Hepatocyte (in vitro differentiated cells): ENCODE data around the gene PLA2G5. TPM values are rescaled to one million over a fixed set of nuclear protein-coding genes. Genes with fewer than 3 reads are reported as not detected.

Experiments used
- DNase-seq: peaks from one replicate; pipeline ENCODE4 v3.0.0-alpha.2; 2016; ENCODE audit warnings: low spot score
- H2AFZ ChIP-seq: fragments of 200-600 bp; sonication (generic); 2 replicates; pipeline ENCODE4 v1.6.0; 2016; ENCODE audit warnings: antibody characterized with exemption, mild to moderate bottlenecking
- H3K27ac ChIP-seq: fragments of 200-600 bp; sonication (generic); 2 replicates; pipeline ENCODE4 v1.5.1; 2016; ENCODE audit warnings: mild to moderate bottlenecking
- H3K27me3 ChIP-seq: fragments of 200-600 bp; sonication (generic); 2 replicates; pipeline ENCODE4 v1.6.1; 2016
- H3K36me3 ChIP-seq: fragments of 200-600 bp; sonication (generic); replicated peaks from 2 replicates; pipeline ENCODE4 v1.5.1; 2016; ENCODE audit warnings: low read depth; ENCODE audit not compliant: insufficient read depth
- H3K4me1 ChIP-seq: fragments of 200-600 bp; sonication (generic); 2 replicates; pipeline ENCODE4 v1.5.1; 2016; ENCODE audit warnings: mild to moderate bottlenecking, moderate library complexity; ENCODE audit not compliant: insufficient read depth
- H3K4me2 ChIP-seq: fragments of 200-600 bp; sonication (generic); 2 replicates; pipeline ENCODE4 v1.6.0; 2016
- H3K4me3 ChIP-seq: fragments of 200-600 bp; sonication (generic); 2 replicates; pipeline ENCODE4 v1.5.1; 2016; ENCODE audit warnings: mild to moderate bottlenecking
- H3K79me2 ChIP-seq: fragments of 200-600 bp; sonication (generic); 2 replicates; pipeline ENCODE4 v1.6.0; 2017; ENCODE audit warnings: mild to moderate bottlenecking
- H3K9me2 ChIP-seq: fragments of 200-600 bp; sonication (generic); replicated peaks from 2 replicates; pipeline ENCODE4 v1.6.0; 2017; ENCODE audit warnings: mild to moderate bottlenecking; ENCODE audit not compliant: insufficient read depth
- H3K9me3 ChIP-seq: fragments of 200-600 bp; sonication (generic); 2 replicates; pipeline ENCODE4 v1.5.1; 2016; ENCODE audit warnings: low read depth, mild to moderate bottlenecking
- H4K20me1 ChIP-seq: fragments of 200-600 bp; sonication (generic); 2 replicates; pipeline ENCODE4 v1.6.0; 2016; ENCODE audit warnings: mild to moderate bottlenecking; ENCODE audit not compliant: insufficient read depth, poor library complexity, severe bottlenecking
- CTCF ChIP-seq: fragments of 200-600 bp; sonication (generic); IDR thresholded peaks from 2 replicates; pipeline ENCODE4 v1.5.1; 2016; ENCODE audit warnings: antibody characterized with exemption, mild to moderate bottlenecking; ENCODE audit not compliant: poor library complexity
- EZH2 ChIP-seq: fragments of 200-600 bp; sonication (generic); IDR thresholded peaks from 2 replicates; pipeline ENCODE4 v1.6.1; 2016; ENCODE audit warnings: antibody characterized with exemption, mild to moderate bottlenecking, borderline replicate concordance
- EZH2phosphoT487 ChIP-seq: fragments of 200-600 bp; sonication (generic); IDR thresholded peaks from one replicate; pipeline ENCODE4 v1.6.1; 2018; ENCODE audit warnings: antibody characterized with exemption, mild to moderate bottlenecking, low read depth, moderate library complexity; ENCODE audit not compliant: unreplicated experiment, severe bottlenecking
- WGBS: methylation state at CpG from one replicate; pipeline ENCODE4 v1.1.6; 2016; ENCODE audit warnings: low lambda C conversion rate; ENCODE audit errors: missing lambda C conversion rate; 5-methylcytosine and 5-hydroxymethylcytosine counted together
- polyA plus RNA-seq: library from polyadenylated mRNA; unstranded; fragments of >200 nt; fragmentation: Nextera tagmentation; extraction: Ambion mirVana; gene quantifications from 2 replicates; pipeline ENCODE4 v1.2.1, GENCODE V29; 2016
- total RNA-seq: library from RNA; depleted of rRNA; stranded (reverse); fragments of >200 nt; gene quantifications from 2 replicates; pipeline ENCODE4 v1.2.3, GENCODE V29; 2014

PLA2G5 gene
- total and polyA plus RNA-seq, 2 experiments from 2014 or later = 24.9 to 29.4 TPM

DNA sequence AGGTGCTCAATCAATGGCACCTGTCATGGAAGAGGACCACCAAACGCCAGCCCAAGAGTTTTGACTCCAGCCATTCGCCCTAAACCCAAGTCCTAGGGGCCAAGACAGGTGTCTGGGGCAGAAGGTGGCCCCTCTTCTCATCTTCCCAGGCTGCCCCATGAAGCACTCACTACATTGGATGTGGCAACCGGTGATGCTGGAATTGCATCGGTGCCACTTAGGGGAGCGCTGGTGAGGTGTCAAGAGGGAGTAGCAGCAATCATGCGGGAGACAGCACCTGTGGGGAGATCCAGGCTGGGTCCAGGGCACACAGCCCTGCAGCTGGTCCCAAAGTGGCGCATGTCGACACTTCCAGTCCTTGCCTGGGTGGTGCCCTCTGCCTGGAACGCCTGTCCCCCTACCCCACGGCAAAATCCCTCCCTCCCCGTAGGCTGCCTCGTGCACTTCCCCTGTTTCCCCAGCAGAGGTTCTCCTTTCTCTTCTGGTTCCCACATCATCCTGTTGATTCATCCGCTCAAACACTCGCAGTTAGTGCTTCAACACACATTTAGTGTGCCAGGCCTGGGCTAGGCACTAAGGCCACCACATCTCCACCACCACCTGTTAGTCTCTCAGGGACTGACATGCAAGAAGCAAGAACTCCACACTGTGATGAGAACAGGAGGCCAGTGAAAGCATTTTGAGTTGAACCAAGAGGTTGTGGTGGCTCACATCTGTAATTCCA is 30.8 kb downstream of the PLA2G5 start:
- WGBS = 55% methylated on average over 14 of the region's 14 CpGs
- H3K9me3 ChIP-seq = no peaks in the 10 kb centered on the region
- peak; percentile 69 for DNase-seq
- no peaks in the 10 kb centered on the region for H3K9me2 ChIP-seq
- H3K4me3 ChIP-seq = no peak overlapping the region
- H3K4me1 ChIP-seq = no peaks in the 10 kb centered on the region
- H4K20me1 ChIP-seq = no peaks in the 10 kb centered on the region
- peak; percentile 62 for TF ChIP-seq CTCF
- no peak for TF ChIP-seq EZH2
- H3K27ac ChIP-seq = no peak overlapping the region
- no peak overlapping the region for H2AFZ ChIP-seq
- H3K4me2 ChIP-seq = no peak overlapping the region
- no peaks in the 10 kb centered on the region for H3K27me3 ChIP-seq
- H3K79me2 ChIP-seq = no peaks in the 10 kb centered on the region
- no peaks in the 10 kb centered on the region for H3K36me3 ChIP-seq

DNA sequence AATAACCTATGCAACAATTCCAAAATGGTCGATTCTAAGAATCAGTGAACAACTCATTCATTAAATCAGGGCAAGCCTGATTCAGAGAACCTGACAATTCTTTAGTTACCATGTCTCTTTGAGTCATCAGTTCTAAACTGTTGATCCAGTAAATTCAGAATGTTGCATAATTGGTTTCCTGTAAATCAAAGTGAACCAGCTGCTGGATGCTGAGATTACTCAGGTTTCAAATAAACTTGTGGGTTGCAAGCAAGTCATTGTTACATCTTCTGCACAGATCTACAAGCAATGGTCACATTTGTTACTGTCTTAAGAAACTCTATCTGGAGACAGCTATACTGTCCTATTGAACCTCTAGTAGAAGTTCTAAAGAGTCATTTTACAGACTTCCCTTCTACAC is 32.9 kb downstream of the PLA2G5 start:
- no peak for TF ChIP-seq EZH2phosphoT487
- TF ChIP-seq EZH2 = no peak
- no peak for TF ChIP-seq CTCF
- Histone ChIP-seq H3K4me3 (no peak overlapping the region), H3K4me2 (no peak overlapping the region), H3K9me2 (no peaks in the 10 kb centered on the region), H2AFZ (no peak overlapping the region), H3K79me2 (no peaks in the 10 kb centered on the region), H3K4me1 (no peaks in the 10 kb centered on the region), H3K27ac (no peak overlapping the region), H3K27me3 (no peaks in the 10 kb centered on the region), H3K9me3 (no peaks in the 10 kb centered on the region), H3K36me3 (no peaks in the 10 kb centered on the region), H4K20me1 (no peaks in the 10 kb centered on the region)
- no peak for DNase-seq
- 83% methylated on average over 1 of the region's 1 CpG for WGBS

DNA sequence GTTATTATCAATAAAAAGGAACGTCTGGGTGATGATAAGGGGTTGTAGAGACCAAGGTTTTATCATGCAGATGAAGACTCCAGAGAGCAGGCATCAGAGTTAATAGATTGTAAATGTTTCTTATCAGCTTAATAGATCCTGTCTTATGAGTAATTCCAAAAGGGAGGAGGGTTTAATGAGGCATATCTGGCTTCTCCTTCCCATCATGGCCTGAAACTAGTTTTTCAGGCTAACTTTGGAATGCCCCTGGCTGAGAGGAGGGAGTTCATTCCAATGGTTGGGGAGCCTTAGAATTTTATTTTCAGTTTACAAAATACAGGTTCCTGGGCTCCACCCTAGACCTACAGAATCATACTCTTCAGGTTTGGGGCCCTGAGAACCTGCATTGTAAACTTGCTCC is 35.9 kb downstream of the PLA2G5 start:
- H3K27ac ChIP-seq = no peak overlapping the region
- H3K9me2 ChIP-seq = no peaks in the 10 kb centered on the region
- H4K20me1 ChIP-seq = no peaks in the 10 kb centered on the region
- H3K36me3 ChIP-seq = no peaks in the 10 kb centered on the region
- H2AFZ ChIP-seq = no peak overlapping the region
- TF ChIP-seq EZH2 (no peak), CTCF (no peak), EZH2phosphoT487 (no peak)
- WGBS = 21% methylated on average over 1 of the region's 1 CpG
- no peak overlapping the region for H3K4me2 ChIP-seq
- H3K9me3 ChIP-seq = no peaks in the 10 kb centered on the region
- no peak for DNase-seq
- no peaks in the 10 kb centered on the region for H3K79me2 ChIP-seq
- peaks cover 5% of the 10 kb centered on the region for H3K4me1 ChIP-seq
- no peaks in the 10 kb centered on the region for H3K27me3 ChIP-seq
- no peak overlapping the region for H3K4me3 ChIP-seq

GRCh38 chr1:20107351-20107750 is 37.4 kb downstream of the PLA2G5 start:
- DNase-seq = no peak
- no peaks in the 10 kb centered on the region for H3K9me3 ChIP-seq
- no peaks in the 10 kb centered on the region for H3K9me2 ChIP-seq
- no peaks in the 10 kb centered on the region for H3K27me3 ChIP-seq
- H3K4me2 ChIP-seq = no peak overlapping the region
- no peaks in the 10 kb centered on the region for H4K20me1 ChIP-seq
- no peak overlapping the region for H3K27ac ChIP-seq
- H3K4me1 ChIP-seq = peaks cover 5% of the 10 kb centered on the region
- H3K36me3 ChIP-seq = no peaks in the 10 kb centered on the region
- no peaks in the 10 kb centered on the region for H3K79me2 ChIP-seq
- no peak overlapping the region for H3K4me3 ChIP-seq
- WGBS = 76% methylated on average over 4 of the region's 4 CpGs
- TF ChIP-seq EZH2phosphoT487 (no peak), EZH2 (no peak), CTCF (no peak)
- no peak overlapping the region for H2AFZ ChIP-seq
